ENCODE measurements around the gene SRC.

DNA sequence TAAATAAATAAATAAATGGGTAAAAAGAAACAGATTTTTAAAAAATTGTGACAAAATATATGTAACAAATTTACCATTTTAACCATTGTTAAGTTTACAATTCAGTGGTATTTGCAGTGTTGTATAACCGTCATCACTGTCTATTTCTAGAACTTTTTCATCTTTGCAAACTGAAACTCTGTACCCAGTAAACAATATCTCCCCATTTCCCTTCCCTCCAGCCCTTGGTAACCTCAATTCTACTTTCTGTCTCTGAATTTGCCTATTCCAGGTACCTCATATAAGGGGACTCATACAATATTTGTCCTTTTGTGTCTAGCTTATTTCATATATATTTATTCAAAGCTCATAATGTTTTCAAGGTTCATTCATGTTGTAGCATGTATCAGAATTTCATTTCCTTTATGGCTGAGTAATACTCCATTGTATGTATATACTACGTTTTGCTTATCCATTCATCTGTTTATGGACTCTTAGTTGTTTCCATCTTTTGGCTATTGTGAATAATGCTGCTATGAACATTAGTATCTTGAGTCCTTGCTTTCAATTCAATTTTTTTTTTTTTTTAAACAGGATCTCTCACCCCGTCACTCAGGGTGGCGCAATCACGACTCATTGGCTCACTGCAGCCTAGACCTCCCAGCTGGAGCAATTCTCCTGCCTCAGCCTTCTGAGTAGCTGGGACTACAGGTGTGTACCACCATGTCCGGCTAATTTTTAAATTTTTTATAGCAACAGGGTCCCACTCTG lies 47.6 kb upstream of the SRC start:
- TF ChIP-seq, protein P1, sequence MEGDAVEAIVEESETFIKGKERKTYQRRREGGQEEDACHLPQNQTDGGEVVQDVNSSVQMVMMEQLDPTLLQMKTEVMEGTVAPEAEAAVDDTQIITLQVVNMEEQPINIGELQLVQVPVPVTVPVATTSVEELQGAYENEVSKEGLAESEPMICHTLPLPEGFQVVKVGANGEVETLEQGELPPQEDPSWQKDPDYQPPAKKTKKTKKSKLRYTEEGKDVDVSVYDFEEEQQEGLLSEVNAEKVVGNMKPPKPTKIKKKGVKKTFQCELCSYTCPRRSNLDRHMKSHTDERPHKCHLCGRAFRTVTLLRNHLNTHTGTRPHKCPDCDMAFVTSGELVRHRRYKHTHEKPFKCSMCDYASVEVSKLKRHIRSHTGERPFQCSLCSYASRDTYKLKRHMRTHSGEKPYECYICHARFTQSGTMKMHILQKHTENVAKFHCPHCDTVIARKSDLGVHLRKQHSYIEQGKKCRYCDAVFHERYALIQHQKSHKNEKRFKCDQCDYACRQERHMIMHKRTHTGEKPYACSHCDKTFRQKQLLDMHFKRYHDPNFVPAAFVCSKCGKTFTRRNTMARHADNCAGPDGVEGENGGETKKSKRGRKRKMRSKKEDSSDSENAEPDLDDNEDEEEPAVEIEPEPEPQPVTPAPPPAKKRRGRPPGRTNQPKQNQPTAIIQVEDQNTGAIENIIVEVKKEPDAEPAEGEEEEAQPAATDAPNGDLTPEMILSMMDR (IDR thresholded peaks at IDR 0.05): no peak
- TF ChIP-seq POLR2A (IDR thresholded peaks at IDR 0.05): no peak

Measured in prostate gland (tissue), 2 donors.